COLO668 (cell line): ENCODE measurements around the gene TNFAIP3.

Experiments used
- DNase-seq: peaks from one replicate; lab custom pipeline; 2025; ENCODE audit not compliant: unreplicated experiment; lab: John Stamatoyannopoulos, UW

The TNFAIP3 gene

DNA sequence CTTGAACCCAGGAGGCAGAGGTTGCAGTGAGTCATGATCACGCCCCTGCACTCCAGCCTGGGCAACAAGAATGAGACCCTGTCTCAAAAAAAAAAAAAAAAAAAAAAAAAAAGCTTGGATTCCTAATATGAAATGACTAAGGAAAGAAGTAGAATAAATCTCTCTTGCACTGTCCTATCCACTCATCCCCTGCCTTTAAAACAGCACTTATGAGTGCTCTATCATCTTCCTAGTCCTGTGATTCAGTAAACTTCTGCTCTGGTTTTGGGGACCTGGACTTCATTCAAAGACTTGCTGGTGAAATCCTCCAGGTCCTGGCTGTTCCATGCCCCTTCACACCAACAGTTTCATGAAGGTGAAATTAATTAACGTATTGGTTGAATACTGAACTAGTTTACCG is 29.6 kb downstream of the TNFAIP3 start:
- no peak for DNase-seq

- DNase-seq: no peak
Measured at GRCh38 chr6:137900815-137901214, 33.8 kb downstream of the TNFAIP3 start.

DNA sequence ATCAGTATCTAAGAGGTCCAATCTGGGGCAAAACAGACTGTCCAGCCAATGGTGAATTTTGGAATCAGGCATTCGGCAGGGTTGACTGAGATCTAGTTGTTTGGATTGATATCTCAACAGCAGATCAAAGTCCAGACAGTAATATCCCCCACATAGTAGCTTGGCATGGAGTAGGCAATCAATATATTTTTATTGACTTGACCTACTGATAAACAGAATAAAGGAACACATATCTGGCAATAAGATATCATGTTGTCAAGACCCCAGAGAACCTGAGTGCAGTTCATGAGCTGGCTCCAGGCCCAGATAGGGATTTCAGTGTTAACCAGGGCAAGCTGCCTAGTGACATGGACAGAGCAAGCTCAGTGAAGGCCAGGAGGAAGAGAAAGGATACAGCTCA is 34.4 kb downstream of the TNFAIP3 start:
- DNase-seq: no peak

DNA sequence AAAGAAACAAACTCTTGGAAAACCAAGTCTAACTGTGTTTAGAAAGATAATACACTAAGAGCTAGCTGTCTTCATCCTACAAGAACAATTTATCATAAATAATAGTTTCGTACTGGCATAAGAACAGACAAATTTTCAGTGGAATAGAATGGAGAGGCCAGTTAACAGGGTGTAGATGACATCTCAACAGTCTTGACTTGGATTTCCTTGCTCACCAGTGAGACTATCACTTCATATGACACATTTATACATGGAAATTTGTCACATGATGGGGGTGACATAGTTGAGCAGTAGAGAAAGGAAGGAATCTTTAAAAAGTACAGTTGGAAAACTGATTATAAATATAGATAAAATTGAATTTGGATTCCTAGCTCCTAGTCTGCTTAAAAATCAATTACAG is 35.6 kb downstream of the TNFAIP3 start:
- no peak for DNase-seq

DNA sequence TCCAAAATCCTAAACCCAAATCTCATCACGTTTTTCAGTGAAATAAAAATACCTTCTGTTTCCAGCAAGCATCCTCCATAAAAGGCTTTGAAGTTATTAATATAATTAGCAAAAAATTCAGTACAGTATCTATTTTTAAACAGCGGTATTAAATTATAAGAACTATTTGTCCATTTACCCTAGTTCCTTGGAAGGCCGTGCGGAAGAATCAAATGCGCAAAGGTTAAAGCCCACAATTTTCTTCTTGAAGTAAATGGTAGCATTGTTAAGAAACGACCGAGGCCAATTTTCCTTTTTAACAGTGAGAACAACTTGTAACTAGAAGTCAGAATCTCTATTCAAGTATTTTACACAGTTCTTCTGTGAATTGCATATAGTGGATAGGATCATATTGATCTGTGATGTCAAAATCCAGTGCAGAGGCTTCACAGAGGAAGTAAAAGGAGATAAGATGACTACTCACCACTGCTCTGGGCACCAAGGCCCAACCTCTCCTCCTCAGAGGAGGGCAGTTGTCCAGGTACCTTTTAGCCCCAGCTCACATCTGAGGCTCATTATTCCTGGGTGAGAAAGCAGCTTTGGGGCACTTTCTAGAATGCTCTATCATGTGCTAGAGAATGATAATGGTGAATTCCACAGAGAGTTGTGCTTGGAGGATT is 36.3 kb downstream of the TNFAIP3 start:
- DNase-seq: no peak

DNA sequence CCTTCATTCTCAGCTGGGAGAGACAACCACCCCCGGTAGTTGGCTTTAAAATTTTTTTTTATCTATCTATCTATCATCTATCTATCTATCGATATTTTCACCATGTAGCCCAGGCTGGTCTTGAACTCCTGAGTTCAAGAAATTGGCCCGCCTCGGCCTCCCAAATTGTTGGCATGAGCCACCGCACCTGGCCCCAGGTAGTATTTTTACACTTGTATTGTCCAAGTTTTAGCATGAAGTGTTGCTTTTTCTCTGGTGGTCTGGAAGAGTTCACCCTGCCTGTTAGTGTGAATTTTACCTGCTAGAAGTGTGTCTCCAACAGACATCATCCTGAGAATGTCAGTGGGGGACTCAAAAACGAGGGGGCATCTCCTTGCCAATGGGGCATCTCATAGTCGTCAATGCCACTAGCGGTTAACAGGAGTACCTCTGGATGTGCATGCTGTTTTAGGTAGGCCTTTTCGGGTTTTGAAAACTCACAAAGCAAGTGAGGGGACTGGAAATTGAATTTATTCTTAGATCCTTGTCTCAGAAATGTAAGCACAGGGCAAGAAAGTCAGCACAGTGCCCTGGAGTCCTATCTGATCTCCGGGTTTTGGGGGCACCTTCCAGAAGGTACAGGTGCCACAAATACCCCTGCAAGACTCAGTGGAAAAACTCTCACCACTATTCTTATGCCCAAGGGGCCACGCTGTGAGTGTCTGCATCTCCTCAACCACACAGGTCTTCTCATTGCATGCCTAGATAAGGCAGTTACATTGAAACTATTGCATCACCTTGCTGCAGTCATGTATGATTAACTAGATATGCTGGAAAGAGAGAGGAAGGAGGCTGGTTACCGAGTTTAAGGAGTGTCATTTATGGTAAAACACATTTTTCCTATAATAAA is 37.1 kb downstream of the TNFAIP3 start:
- DNase-seq: no peak

DNA sequence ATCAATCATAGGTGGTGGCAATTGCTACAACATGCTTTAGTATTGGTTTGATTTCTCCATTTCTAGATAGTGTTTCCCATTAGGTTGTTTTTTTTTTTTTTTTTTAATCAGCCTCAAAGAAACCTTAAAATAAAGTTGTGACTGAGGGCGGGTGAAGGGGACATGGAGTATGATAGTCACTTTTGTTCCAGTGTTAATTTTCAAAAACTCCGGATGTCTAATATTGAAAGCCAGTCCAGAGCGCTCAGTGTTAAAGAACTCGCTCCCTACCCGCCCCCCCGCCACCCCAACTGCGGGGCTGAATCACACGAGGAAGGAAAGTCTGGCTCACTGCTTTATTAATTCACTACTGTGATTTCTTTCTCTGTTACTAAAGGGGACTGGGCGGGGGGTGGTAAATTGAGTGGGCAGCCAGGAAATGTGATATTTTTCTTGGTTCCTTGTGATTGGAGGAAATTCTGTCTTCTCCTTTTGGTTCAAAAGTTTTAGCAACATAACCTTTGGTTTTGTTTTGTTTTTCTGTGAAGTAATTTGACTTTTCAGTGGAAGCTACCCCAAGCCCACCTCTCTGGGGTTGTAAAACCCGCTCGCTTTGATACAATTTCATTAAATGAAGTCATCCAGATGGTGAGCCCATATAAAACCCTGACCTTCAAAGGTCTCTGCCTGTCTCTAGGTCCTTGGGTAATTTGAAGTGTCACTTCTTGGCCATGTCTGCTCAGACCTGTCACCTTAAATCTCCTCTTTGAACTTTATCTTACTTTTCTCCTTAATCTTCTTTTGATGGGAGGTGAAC is 38.0 kb downstream of the TNFAIP3 start:
- no peak for DNase-seq

DNA sequence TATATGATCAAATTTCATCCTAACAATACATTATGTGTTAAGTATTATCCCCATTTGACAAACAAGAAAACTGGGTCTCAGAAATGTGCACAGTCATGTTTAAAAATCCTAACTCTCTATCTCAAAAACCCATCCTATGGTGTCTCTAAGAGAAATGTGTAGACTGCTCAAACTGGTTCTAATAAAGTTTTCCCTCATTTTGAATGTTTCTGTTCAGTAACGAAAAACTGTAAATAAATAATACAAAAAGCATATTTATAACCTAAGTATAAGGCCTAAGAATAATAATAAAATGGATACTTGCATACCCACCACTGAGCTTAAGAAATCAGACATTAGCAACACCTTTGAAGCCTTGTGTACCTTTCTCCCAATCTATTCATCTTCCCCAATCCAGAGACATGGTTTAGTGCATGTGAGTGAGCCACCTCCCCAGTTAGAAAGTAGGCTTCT is 39.0 kb downstream of the TNFAIP3 start:
- DNase-seq: no peak

DNA sequence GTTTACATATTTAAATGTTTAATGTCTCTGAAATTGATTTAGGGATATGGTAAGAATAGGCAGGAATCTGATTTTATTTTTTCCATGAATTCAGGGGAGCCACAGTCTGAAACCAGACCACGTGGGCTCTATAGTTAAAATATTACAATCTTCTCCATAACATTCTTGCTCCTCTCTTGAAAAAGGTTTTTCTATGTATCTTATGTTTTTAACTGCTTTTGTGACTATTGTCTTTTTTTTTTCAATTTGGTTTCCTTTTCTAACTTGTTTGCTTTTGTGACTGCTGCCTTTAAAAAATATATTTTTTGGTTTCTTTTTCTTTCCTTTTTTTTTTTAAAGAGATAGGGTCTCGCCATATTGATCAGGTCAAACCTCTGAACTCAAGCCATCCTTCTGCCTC is 40.1 kb downstream of the TNFAIP3 start:
- DNase-seq: no peak

DNA sequence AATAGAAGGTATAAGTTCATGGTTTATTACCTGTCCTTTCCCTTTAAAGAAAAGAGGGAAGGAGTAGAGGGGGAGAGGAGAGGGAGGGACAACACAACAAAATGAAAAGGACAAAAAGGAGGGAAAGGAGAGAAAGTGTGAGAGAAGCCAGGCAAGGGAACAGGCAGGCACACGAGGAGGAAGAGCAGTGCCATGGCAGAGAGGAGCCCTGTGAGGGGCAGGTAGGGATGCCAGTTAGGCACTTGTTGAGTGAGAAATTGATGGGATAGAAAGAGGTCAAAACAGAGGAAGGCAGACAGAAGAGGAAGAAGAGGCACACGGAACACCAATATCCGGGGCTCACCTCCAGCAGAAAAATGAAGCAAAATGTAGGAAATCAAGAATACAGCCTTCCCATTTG is 42.5 kb downstream of the TNFAIP3 start:
- DNase-seq: no peak

DNA sequence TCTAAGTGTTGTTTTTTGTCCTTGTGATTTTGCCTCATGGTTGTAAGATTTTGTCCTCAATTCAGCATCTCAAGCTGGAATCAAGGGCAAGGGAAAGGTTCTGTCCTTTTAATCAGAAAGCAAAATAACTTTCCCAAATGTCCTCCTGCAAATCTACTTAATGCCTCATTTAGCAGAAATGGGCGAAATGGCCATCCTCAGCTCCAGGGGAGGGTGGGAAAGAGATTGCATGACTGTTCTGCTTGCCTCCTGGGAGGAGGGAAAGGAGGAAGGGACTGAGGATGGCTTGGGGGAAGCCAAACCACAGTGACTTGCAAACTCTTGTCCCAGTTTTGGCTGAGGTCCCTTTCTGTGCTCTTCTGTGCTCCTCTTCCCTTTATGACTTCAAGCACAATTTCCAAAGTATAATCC is 43.4 kb downstream of the TNFAIP3 start:
- DNase-seq: no peak

- DNase-seq: no peak
Measured at GRCh38 chr6:137910843-137911456, 43.9 kb downstream of the TNFAIP3 start.

DNA sequence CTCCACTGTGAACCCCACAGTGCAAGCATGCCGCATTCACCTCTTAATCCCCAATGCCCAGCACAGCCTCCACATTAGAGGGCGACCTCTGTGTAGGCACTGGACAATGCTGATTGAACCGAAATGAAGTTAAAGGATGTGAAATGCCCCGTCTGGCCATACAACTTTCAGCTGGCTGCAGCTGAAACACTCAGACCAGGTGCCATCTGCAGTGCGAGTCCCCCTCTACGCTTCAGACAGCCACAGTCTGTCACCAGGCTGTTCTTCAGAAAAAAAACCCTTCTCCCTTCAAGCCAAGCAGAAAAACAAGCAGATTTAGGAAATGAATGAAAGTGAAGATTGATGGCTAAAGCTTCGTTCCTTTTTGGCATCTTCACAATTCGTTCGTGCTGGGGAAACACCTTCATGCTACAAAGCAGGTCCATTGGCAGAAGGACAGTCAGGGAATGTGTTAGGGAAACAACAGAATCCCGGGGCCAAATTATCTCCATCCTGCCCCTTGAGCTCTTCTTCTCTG is 44.7 kb downstream of the TNFAIP3 start:
- DNase-seq: no peak

DNA sequence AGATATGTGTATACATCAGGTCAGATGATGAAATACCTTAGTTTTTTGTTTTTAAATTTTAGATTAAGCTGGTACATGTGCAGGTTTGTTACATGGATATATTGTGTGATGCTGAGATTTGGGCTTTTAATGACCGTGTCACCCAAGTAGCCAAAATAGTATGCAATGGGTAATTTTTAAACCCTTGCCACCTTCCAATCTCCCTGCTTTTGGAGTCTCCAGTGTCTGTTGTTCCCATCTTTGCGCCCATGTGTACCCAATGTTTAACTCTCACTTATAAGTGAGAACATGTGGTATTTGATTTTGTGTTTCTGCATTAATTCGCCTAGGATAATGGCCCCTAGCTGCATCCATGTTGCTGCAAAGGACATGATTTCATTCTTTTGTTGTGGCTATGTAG is 45.8 kb downstream of the TNFAIP3 start:
- no peak for DNase-seq

DNA sequence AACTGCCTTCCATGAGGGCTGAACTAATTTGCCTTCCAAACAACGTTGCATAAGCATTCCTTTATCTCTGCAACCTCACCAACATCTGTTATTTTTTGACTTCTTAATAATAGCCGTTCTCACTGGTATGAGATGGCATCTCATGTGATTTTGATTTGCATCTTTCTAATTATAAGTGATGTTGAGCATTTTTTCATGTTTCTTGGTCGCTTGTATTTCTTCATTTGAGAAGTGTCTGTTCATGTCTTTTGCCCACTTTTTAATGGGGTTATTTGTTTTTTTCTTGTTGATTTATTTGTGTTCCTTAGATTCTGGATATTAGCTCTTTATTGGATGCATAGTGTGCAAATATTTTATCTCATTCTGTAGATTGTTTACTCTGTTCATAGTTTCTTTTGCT is 46.4 kb downstream of the TNFAIP3 start:
- DNase-seq: no peak

GRCh38 chr6:137913996-137914529 is 47.0 kb downstream of the TNFAIP3 start:
- DNase-seq: no peak

DNA sequence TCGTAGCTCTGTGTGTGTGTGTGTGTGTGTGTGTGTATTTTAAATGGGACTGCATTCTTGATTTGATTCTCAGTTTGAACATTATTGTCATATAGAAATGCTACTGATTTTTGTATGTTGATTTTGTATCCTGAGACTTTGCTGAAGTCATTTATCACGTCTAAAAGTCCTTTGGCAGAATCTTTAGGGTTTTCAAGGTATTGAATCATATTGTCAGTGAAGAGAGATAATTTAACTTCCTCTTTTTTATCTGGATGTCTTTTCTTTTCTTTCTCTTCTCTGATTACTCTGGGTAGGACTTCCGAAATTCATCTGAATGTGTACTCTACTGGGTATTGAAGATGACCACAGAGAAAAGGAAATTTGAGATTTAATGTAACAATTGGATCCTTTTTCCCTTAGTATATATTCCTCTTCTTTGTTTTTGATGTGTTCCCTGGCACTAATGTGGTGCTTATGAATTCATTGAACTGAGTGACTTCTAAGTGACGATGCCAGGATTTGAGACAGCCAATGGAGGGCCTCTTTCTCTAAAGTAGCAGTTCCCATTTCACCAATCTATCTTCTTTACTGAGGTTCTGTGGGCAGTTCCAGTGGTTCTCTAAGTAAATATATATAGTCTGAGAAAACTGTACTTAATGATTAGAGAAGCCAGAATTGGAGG is 47.6 kb downstream of the TNFAIP3 start:
- no peak for DNase-seq

- no peak for DNase-seq
Measured at GRCh38 chr6:137915790-137916189, 48.7 kb downstream of the TNFAIP3 start.

DNA sequence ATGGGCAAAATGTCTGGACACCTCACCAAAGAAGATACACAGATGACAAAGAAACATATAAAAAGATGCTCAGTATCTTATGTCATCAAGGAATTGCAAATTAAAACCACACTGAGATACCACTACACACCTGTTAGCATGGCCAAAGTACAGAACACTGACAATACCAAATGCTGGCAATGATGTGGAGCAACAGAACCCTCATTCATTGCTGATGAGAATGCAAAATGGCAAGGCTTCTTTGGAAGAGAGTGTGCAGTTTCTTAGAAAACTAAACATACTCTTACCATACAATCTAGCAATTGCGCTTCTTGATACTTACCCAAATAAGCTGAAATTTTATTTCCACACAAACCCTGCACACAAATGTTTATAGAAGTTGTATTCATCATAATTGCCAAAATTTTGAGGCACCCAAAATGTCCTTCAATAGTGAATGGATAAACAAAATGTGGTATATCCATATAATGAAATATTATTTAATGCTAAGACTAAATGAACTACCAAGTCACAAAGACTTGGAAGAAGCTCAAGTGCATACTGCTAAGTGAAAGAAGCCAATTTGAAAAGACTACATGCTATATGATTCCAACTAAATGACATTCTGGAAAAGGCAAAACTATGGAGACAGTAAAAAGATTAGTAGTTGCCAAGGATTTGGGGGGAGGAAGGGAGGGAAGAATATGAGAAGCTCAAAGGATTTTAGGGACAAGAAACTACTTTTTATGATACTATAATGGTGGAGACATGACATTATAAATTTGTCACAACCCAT is 50.7 kb downstream of the TNFAIP3 start:
- no peak for DNase-seq

DNA sequence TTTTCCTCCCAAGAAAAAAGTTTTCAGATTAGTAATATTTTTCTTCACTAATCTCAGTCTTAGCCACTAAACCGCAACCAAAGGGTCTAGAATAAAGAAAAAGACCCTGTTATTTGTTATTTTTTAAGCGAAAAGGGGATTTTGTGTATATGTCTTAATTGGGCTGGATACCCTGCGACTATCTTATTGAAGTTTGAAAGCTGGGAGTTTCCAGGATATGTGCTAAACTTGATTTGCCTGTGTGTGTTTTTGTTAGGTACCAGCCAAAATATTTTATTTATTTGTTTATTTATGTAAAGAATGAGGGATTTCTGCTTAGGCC is 52.4 kb downstream of the TNFAIP3 start:
- no peak for DNase-seq
